Erythroblast (primary cell): ENCODE measurements around the gene CIT.

Experiments used
- DNase-seq, 2 experiments: peaks; one replicate each; lab custom pipeline; 2025; lab: John Stamatoyannopoulos, UW
- GATA1 ChIP-seq: IDR thresholded peaks from 2 replicates; pipeline ENCODE4 v1.6.1; 2011; ENCODE audit warnings: low read depth, mild to moderate bottlenecking, control low read depth, low read length, moderate library complexity
- POLR2A ChIP-seq: IDR thresholded peaks from 2 replicates; pipeline ENCODE4 v1.6.1; 2011; ENCODE audit warnings: mild to moderate bottlenecking, low read length

The CIT gene

GRCh38 chr12:119836781-119837180 is 40.3 kb downstream of the CIT start:
- TF ChIP-seq GATA1 (no peak), POLR2A (no peak)
- no peak for DNase-seq

- DNase-seq, result no peak
- TF ChIP-seq POLR2A (no peak), GATA1 (no peak)
These were observed 42.1 kb downstream of the CIT start for GRCh38 chr12:119835068-119835467.

DNA sequence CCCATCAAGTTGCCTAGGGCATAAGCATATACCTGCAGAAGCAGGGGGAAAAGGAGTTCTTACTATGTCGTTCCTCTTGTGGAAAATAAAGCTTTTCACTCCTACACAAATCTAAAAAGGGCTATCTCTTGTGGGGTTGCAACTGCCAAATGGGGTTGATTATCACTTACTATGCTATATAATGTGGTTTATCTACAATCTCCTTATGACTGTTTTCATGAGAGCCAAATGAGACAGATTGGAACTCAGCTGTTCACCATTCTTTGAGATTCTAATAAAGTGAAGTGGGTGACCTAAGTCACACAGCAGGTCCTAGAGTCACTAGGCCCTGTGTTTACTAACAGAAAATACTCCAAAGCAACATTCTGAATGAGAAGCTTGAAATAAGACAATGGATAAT is 47.7 kb downstream of the CIT start:
- TF ChIP-seq POLR2A, result no peak
- TF ChIP-seq GATA1, result no peak
- DNase-seq, result no peak

DNA sequence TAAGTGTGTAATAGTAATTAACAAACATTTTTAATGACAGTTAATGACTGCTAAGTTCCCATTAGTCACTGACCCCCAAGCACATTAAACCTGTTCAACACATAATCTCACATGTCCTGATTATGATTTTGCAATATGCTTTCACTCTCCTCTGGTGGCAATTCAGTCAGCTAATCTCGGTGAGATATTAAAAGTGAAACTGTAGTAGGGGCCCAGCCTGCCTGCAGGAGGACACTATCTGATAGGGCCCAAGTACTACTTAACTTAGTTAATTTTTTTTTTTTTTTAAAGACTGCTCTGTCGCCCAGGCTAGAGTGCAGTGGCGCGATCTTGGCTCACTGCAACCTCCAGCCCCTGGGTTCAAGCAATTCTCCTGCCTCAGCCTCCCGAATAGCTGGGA is 48.8 kb downstream of the CIT start:
- TF ChIP-seq POLR2A (no peak), GATA1 (no peak)
- peak; percentile 73 to 74 for DNase-seq

DNA sequence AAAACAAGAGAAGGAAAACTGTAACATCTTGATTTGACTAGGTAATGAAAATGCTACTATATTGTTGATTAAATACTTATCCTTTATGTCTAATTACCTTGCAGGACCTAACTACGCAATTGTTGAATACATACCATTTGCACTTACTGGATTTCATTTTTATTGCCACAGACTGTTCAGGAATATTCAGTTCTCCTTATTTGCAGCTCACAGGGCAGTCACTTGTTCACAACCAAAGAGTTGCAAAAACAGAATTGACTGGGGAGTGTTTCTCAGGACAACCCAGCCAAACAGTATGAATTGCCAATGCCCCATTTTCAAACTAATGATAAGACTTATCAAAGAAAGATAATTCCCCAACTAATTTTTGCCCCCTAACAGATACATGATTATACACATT is 49.4 kb downstream of the CIT start:
- TF ChIP-seq GATA1, result no peak
- no peak for TF ChIP-seq POLR2A
- DNase-seq, result no peak

DNA sequence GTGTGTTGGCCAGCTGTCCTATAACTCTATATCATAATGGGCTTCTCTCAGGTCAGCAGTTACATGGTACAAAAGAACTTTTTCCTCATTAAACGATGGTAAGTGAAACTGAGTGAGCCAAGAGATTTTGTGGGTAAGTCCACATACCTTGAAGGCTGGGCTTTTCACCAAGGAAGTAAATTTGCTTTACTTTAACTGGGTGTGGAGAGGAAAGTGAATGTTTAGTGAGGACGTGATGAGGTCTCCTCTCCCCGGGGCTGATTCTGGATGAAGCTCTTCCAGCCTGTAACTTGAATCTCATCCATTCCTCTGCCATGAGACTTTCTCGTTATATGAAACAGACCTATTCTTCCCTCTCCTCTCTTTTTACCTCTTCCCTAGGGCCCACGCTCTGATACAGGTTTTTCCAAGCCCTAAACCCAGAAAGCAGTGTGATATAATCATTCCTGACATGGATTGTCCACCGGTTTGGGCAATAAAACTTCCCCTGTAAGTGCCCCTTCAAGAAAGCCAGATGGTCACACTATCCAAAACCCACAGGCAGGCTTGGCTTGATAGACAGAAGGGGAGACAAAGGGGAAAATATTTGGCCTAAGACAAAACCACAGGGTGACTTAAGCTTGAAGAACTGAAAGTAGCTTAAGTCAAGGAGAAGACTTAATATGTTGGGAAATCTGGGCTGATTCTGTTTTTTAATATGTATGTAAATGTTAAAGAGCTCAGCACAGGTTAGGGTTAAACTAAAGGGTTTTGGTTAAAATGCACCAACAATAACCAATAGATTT is 50.3 kb downstream of the CIT start:
- DNase-seq, result no peak
- TF ChIP-seq POLR2A, result no peak
- TF ChIP-seq GATA1, result no peak

DNA sequence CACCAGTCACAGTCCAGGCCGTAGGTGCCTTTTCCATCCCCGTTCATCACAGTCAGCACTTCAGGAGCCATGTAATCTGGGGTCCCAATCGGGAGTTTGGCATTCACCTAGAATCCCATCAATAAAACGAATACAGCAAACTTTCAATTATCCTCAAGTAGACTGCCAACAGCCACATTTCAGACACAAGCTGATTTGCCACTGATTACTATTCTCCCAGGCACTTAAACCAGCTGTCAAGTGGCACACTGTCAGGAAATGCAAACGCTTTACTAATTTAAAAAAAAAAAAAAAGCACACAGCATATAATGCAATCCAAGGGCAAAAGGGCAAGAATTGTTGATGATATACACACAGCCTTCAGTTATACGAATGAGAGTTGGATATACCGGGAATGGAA is 51.9 kb downstream of the CIT start:
- no peak for DNase-seq
- no peak for TF ChIP-seq POLR2A
- TF ChIP-seq GATA1, result no peak

DNA sequence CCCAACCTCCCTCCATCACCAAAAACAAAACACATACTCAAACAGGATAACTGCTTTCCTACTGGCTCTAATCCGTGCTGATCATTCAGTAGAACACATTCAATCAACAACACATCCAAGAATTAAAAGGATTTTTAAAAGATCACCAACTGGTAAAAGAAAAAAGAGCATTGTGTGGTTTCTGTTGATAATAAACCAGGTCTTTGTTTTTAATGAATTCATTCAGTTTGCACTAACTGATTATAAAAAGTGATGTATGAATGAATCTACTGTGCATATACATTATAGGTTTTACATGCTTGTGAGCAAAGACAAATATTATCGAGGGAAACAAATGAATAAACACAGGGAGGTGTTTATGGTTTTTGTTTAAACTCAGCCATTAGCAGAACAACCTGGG is 55.1 kb downstream of the CIT start:
- no peak for TF ChIP-seq POLR2A
- TF ChIP-seq GATA1, result no peak
- DNase-seq, result no peak

DNA sequence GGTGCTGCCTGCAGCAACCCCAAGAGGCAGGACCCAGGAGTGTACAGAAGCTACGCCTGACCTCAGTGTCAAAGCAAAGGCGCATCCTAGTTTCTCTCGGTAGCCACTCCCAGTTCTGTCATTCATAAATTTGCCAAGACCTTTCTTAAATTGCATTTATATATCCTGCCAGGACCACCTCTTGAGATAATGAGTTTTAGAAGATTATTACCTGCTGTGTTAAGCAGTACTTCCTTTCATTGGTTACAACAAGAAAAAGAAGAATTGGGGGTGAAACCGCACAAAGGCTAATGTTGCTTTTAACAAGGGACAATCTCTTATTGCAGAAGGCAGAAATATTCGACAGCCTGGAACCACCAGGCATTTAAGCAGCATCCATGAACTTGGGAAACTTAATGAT is 57.8 kb downstream of the CIT start:
- TF ChIP-seq GATA1, result no peak
- no peak for TF ChIP-seq POLR2A

GRCh38 chr12:119817546-119818343 is 59.4 kb downstream of the CIT start:
- DNase-seq, result no peak

More for the DNA sequence above, 57.8 kb downstream of the CIT start:
- no peak for DNase-seq

GRCh38 chr12:119809023-119809422 is 68.1 kb downstream of the CIT start:
- no peak for TF ChIP-seq GATA1
- TF ChIP-seq POLR2A, result no peak
- DNase-seq, result no peak

More at GRCh38 chr12:119817546-119818343, 59.4 kb downstream of the CIT start:
- TF ChIP-seq GATA1 (no peak), POLR2A (no peak)

DNA sequence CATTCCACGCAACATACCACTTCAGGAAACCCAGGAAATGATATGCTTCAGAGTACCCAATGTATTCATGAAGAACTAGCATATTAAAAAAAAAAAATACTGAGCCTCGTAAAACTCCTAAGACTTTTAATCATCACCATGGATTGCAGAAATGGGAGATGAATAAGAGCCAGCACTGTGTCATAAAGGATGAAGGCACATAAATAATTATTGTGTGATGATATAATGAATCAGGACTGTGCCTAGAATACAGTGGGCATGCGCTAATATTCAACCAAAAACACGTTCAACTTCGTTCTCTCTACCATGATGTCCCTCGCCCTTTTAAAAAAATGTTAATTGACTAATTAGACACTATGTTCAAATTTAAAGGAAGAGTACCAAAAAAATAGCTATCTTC is 68.7 kb downstream of the CIT start:
- DNase-seq, result no peak
- TF ChIP-seq GATA1 (no peak), POLR2A (no peak)

DNA sequence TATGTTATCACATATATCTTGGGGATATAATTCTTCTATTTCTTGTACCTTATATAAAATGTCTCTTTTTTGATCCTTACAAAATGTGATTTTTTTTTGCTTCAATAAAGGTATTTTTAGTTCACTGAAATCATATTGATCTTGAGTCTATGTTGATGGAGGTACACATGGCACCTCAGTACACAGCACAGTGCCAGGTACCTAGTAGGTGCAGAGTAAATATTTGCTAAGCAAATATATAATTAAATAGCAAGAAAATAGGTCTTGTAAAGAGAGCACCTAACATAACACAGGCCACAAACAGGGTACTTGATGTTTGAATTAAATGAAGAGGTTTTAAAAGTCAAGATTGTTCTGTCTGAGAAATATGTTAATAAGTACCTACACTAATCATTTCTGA is 69.7 kb downstream of the CIT start:
- no peak for DNase-seq
- no peak for TF ChIP-seq GATA1
- no peak for TF ChIP-seq POLR2A

DNA sequence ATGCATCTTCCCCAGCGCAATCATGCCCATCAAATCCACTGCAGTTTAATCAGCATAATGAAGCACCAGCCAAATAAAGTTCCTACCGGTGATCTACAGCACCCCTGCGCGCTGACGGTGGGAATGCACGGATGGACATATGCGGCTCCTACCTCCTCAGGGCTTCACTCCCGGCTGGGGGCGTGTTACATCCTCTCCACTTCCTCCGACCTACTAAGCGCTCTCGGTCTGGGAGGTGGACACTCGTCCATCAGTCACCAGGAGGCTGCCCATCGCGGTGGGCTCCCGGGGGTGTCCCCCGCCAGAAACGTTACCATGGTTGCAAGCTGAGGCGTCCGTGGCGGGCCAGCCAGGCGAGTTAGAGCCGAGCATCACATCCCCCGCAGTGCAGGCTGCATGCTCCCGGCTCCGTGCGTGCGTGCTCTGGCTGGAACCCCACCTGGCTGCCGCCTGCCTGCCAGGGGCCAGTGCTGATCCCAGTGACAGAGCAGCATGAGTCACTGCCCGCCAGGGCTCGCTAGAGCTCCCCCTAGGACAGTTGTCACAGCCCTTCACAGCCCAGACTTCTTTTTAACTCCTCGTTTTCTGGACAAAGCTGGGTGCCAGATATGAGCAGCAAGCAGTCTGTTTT is 73.0 kb downstream of the CIT start:
- peak; percentile 25 to 51 for DNase-seq
- TF ChIP-seq POLR2A, result no peak
- TF ChIP-seq GATA1, result no peak

GRCh38 chr12:119803381-119803791 is 73.7 kb downstream of the CIT start:
- no peak for DNase-seq
- TF ChIP-seq POLR2A (no peak), GATA1 (no peak)
